HG03095 (cell line): ENCODE data around the gene ST13.
"Not testable (repeated sequence)": the region's sequence is repeated elsewhere in the genome, so short reads cannot be mapped to it uniquely, and the experiment has no call there.

Experiments used
- ATAC-seq: cut with Tn5 transposase; IDR thresholded peaks from one replicate; pipeline ENCODE4 v1.9.1; 2021; ENCODE audit warnings: moderate library complexity; ENCODE audit not compliant: unreplicated experiment

Gene ST13

DNA sequence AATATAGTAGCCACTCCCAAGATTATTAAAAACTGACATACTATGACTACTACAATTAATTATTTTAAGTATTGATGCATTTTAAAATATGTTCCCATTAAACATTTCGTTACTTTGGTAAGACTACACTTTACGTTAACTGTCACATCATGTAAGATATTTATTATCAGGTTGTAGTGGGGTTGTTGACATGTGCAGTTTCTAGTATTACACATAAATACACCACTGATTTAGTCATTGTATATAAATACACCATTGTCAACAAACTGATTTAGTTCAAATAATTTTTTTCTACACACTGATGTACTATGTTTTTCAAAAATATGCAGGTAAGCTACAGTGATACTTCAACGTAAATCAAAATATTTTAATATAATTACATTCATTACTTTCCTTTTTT lies 11.5 kb downstream of the ST13 start:
- ATAC-seq: no peak

DNA sequence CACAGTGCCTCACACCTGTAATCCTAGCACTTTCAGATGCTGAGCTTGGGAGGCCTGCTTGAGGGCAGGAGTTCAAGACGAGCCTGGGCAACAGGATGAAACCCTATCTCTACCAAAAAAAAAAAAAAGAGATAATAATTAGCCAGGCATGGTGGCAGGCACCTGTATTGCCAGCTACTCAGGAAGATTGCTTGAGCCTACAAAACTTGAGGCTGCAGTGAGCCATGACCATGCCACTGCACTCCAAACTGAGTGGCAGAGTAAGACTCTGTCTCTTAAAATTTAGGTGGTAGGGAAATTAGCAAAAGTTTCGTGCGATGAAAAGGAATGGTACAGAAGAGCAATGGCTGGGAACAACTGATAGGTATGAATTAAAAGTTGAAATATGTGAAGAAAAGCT lies 18.0 kb downstream of the ST13 start:
- ATAC-seq: no peak

DNA sequence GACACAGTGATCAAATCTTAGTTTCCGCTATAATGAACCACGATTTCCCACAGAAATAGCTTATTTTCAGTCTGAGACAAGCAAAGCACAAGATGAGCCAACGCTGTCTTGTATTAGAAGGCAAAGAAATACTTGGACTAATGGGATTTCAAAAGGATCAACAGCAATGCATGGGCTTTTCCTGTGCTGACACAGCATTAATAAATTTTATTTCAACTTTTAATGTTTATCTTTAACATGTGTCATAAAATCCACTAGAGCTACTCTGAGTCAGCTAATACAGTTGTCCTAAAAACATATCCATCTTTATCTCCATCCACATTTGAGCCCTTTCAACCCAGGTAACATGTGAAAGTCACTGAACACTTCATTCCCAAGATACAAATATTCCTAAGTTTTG lies 21.8 kb downstream of the ST13 start:
- no peak for ATAC-seq

DNA sequence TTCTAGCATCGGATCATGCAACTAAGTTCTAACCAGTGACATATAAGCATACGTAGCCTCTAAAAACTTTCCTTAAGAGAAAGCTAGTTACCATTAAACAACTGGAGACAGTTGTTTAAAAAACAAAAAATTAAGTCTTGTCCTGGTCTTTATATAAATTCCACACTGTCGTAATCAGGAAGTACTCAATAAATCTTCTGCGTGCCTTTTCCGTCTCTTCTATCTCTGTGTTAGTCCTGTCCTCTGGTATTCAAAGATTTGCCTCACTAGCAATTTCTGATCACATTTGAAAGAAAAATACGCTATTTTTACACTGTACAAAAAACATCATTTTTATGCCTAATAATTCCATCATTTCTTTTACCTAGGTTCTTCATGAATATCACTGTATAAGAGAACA lies 27.3 kb downstream of the ST13 start:
- ATAC-seq: no peak

DNA sequence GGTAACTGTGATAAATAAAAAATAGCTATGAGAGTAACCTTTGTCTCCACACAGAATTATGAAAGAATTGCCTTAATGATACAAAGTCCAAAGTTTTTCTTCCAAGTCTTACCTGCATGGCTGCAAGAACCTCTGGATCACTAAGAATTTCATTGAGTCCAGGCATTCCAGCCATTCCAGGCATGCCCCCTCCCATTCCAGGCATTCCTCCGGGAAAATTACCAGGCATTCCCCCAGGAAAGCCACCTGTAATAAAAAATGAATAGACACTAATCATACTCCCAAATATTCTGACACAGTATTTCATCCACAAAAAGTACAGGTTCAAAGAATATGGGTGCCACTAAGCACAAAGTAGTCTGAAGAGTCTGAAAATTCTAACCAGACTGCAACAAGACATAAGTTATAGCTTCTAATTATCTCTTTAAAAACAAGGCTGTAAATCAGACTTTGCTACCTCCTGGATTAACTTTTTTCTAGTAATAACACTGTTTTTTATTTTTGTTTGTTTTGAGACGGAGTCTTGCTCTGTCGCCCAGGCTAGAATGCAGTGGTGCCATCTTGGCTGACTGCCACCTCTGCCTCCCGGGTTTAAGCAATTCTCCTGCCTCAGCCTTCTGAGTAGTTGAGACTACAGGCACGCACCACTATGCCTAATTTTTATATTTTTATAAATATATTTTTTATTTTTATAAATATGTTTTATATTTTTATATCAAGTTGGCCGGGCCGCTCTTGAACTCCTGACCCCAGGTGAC lies 29.3 kb downstream of the ST13 start:
- no peak for ATAC-seq

DNA sequence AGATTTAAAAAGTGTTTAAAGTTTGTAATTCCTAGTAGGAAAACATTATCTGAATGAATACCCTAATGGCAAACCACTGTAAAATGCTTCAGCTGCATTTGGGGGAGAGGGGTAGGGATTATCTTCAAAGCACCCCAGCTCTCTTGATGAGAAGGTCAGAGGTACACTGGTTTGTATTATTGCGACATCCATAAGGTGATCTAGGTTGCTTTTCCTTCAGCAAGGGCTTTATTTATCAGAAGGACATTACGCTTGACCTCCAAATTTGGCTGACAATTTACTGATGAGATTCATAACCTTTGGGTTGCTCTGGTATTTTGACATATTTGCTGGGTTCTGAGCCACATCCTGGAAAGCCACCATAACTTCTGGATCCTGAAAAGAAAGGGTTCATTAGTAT lies 30.1 kb downstream of the ST13 start:
- ATAC-seq: not testable (repeated sequence)

DNA sequence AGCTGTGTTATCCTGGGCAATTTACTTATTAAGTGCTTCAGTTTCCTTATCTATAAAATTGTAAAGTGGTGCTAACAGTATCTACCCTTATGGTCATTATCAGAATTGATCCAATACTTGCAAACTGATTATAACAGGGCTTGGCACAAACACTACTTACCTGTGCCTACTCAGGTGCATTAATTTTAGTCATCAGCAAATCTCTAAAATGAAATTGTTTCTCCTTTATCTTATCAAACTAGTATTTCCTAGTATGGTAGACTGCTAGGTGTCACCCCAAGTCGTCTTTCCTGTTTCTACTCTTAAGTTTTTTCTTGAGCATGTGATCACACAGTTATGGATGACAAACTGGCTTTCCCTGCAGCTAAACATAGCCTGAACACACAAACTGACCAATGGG lies 33.0 kb downstream of the ST13 start:
- no peak for ATAC-seq

DNA sequence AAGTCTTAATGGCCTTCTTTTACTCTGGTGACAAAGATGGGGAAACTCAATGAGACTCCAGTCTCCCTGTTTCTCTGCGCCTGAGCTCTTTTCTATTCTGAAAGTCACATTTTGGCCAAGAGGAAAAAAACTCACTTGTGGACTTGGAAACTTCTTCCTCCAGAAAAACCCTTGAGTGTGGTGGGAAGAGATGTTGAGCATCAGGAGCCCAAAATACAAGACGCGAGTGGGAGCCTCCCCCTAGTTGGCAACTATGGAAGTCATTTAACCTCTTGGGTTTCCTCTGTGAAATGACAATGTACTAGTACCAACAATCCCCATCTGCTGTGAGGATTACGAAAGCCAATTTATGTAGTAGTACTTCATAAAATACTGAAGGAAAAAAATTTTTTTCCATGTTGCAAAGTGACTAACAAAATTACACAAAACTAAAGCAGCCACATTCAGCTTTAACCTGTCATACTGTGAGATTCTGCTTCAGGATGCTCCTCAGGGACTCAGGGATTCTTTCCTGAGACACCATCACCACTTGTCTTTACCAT lies 36.8 kb downstream of the ST13 start:
- ATAC-seq: no peak

DNA sequence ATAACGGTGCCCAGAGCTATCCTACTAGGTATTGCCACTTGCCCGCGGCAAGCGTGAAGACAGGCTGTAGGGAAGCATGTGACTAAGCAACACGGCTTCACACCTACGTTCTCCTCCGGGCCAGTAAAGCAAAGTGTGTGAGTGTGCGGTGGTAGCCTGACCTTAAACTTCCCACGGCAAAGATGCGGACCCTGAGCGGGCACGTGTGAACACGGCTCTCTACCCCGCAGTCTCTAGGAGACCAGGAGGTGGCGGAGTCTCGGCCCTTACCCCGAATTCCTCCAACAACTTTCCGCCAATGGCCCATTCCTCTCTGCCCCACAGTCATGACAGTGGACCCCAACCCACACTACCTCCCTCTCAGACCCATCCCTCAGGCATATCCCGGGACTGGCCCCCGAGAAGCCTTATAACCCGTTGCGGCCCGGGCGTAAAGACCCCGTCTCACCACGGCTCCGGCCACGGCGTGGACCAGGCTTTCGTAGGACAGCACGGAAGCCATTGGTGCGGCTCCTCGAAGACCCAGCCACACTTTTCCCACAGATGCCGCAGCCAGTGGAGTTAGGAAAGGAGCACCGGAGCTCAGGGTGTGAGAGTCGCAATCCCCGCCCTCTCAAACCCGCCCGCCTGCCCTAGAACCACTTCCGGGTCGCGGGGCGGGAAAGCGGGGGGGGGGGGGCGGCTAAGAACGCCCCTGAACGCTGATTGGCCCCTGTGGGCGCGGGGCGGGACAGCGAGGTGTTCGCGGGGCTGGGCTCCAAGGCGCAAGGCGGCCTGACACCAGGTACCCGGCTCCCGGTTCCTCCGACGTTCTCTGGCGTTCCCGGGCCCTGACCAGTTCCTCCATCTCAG lies 37.5 kb downstream of the ST13 start, which contains the start of gene SLC25A17:
Gene SLC25A17, minus strand, starts transcription at position 600 of the 852 bp plus-strand sequence. Its CDS starts 98 bp downstream, at position 502.
- ATAC-seq: peak; percentile 56

DNA sequence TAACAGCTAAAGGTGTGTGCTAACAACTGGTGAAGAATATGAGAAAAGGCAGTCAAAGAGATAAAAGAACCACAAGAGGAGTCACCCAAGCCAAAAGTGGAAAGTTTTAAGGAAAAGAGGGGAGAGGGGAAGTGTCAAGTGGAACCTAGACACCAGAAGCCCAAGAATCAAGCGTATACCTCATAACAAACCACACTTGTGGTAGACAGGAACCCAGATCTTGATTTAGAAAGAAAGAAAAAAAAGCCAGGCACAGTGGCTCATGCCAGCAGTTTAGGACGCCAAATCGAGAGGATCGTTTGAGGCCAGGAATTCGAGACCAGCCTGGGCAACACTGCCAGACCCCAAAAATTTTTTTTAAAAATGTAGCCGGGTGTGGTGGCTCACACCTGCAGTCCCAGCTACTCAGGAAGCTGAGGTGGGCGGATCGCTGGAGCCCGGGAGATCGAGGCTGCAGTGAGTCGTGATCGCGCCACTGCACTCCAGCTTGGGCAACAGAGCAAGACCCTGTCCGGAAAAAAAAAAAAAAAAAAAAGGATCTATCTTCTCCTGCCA lies 38.2 kb downstream of the ST13 start:
- no peak for ATAC-seq

DNA sequence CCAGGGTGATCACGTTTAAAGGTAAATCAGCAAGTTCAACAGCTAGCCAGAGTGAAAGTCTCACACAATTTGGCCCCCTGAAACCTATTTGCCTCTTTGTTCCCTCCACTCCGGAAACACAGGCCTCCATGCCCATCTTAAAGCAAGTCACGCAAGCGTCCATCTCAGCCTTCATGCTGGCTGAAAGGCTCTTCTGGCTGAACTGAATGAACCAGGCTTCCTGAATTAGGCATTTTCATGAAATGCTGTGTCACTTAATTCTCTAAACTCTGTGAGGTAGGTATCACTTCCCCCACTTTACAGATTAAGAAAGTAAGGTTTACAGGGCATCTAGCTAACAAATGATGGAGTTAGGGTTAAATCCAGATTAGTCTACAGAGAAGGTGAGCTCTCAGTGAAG lies 38.7 kb downstream of the ST13 start:
- ATAC-seq: no peak

DNA sequence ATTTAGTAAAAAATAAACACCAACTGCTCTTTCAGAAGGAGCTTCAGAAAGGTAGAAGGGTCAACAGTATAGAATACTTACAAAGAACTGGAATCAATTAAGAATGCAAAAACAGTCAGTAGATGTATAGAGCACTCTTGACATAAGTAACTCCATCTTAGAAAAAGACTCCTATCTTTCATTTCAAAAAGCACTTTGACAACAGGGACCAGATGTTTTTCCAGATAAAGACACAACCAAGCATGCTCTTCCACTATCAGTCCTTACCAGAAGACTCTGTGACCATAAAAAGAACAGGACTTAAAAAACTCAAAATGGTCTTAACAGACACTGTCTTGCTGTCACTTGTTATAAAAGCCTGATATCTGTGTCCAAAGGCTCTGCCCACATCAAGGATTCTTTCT lies 42.5 kb downstream of the ST13 start:
- ATAC-seq: no peak

DNA sequence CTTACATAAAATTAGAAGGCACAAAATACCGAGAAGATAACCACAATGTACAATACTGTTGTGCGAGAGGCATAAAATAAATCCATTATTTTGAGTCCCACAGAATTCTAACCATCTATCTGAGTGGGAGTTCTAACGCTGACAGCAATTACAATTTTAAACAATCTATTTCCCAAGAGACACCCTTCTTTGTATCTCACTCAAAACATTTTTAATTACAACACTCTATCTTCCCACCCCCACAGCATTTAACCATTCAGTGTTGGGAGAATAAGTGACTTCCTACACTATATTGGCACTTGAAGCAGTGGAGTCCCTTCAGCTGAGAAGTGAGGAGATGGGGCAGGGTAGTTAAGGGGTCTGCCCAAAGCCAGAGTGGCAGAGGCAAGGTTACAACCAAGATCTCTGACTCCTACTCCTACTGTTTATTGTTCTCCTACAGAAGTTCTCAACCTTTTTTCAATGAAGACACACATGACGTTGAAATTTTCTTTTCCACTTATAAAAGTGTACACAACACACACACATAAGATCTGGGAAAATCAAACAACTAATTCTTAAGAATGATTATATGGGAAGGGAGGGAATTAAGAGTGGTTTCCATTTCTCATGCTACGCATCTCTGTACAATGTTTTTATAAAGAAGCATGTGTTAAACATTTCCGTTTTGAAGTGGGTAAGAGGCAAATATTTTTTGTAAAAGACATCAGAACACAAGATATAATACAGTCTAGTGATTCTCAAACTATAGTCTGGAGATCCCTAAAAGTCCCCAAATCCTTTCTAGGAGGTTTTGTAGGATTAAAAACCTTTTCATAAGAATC lies 48.2 kb downstream of the ST13 start:
- ATAC-seq: no peak

DNA sequence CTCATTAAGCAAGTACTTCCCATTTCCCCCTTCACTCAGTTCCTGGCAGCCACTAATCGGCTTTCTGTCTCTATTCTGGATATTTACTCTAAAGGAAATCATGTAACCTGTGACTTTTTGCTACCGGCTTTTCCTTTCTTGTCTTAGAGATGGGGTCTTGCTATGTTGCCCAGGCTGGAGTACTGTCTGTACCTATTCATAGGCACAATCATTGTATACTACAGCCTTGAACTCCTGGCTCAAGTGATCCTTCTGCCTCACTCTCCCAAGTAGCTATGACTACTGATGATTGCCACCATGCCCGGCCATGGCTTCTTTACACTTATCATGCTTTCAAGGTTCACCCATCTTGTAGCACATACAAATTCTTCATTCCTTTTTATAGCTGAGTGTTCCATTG lies 49.7 kb downstream of the ST13 start:
- no peak for ATAC-seq

DNA sequence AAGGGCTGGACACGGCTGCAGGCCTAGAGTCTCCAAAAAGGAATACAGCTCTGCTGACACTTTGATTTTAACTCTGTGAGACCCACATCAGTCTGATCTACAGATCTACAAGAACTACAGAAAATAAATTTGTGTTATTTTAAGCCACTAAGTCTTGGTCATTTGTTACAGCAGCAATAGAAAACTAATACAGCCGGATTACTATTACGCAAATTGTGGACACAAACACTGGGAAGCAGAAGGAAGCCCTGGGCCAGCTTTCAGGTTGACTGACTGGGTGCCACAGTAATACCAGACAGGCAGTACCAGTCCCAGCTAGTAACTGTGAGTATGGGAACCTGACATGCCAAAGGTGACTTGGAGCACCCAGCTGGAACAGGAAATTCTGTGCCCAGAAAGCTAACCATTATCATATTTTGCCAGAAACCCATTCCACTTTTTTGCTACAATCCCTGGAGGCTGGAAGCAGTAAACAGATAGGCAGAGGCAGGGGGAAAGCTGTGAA lies 50.7 kb downstream of the ST13 start:
- no peak for ATAC-seq

DNA sequence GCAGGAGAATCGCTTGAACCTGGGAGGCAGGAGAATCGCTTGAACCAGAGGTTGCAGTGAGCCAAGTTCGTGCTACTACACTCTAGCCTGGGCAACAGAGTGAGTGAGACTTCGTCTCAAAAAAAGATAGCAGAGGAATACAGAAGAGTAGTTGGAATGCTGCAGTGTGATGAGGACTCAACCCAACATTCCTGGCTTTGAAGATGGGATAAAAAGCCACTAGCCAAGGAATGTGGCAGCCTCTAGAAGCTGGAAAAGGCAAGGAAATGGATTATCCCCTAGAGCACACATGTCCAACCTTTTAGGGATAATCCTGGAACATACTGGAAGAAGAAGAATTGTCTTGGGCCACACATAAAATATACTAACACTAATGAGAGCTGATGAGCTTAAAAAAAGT lies 51.2 kb downstream of the ST13 start:
- ATAC-seq: no peak

DNA sequence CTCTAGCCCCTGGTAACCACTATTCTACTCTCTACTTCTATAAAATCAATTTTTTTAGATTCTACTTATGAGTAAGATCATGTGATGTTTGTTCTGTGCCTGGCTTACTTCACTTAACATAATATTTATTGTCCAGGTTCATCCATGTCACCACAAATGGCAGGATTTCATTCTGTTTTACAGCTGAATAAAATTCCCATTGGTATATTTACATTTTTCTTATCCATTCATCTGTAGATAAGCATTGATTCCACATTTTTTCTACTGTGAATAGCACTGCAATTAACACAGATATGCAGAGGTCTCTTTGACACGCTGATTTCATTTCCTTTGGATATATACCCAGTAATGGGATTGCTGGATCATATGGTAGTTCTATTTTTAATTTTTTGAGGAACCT lies 53.1 kb downstream of the ST13 start:
- no peak for ATAC-seq

DNA sequence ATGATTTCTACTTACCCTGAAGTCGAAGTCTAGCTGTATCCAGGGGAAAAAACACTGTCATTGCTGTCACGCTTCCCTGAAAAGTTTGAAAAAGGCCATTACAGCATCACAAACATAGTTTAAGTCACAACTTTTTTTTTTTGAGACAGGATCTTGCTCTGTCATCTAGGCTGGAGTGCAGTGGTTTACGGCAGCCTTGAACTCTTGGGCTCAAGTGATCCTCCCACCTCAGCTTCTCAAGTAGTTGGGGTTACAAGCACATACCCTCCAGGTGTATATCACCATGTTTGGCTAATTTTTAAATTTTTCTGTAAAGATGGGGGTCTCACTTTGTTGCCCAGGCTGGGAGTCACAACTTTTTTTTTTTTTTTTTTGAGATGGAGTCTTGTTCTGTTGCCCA lies 57.4 kb downstream of the ST13 start:
- no peak for ATAC-seq

DNA sequence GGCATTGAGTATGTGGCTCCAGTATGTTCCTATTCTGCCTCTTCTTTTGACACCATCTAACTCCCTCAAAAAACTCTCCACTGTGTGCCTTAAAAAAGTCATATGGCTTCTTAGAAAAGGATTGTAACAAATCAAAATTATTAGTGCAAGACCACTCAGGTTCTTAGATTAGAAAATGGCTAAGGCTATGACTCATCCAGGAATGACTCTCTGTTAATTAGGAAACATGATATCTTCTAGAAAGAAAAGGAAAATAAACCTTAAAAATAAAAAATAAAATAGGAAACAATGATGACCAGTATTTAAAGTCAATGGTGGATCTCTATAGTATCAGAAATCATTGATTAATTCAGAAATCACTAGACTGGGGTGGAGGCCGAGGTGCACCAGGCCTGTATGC lies 59.0 kb downstream of the ST13 start:
- ATAC-seq: no peak

DNA sequence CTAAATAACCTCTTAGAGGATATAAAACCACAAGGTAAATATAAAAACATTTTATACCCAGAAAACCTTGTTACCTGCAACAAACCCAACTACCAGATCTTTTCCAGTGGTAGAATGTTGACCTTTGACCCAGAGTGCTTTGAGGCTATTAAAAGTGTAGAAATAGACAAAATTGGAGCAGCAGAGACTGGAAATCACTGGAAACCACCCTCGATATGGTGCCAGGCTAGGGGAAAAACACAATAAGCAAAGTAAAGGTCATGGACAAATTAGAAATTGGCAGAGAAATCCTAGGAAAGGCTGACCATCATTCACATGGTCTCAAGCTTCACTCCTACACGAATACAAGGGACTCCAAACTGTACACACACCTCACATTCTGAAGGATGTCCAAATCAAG lies 64.0 kb downstream of the ST13 start:
- no peak for ATAC-seq

DNA sequence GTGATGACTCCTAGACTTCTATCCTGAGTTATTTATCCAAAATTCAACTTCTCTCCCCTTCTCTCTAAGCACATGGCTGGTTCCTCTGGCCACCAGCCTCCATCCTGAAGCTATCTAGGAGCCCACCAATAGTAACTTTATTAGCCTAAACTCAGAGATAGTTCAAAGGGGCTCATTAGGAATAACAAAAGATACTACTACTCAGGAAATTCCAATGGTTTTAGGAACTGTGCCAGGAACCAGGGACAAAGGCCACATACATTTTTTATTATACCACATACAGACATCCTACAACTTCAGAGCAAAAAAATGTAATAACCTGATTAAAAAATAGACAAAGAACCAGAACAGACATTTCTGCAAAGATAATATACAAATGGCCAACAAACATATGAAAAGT lies 65.2 kb downstream of the ST13 start:
- ATAC-seq: no peak
